Keratinocyte (primary cell): ENCODE measurements around the gene SFXN1. TPM values are rescaled to one million over a fixed set of nuclear protein-coding genes. Genes with fewer than 3 reads are reported as not detected.

Experiments used
- DNase-seq: peaks from one replicate; pipeline ENCODE4 v3.0.0-alpha.2; 2011; ENCODE audit warnings: low read depth, missing footprints, low spot score
- FAIRE-seq: peaks from 2 replicates; lab custom pipeline; 2011; peaks lifted over from hg19 to GRCh38; lab: Jason Lieb, UNC
- H2AFZ ChIP-seq: 2 replicates; pipeline ENCODE4 v1.6.0; 2012; ENCODE audit warnings: low read length, control low read depth, inconsistent platforms; ENCODE audit not compliant: control insufficient read depth
- H3K27ac ChIP-seq: 2 replicates; pipeline ENCODE4 v1.5.1; 2011; ENCODE audit warnings: low read length; ENCODE audit not compliant: control insufficient read depth, insufficient read depth
- H3K27me3 ChIP-seq: 3 replicates; pipeline ENCODE4 v1.6.0; 2011; ENCODE audit warnings: low read length; ENCODE audit not compliant: control insufficient read depth, insufficient read depth; ENCODE audit errors: extremely low read depth
- H3K36me3 ChIP-seq, 2 experiments: 2 replicates in 1 of 2; 3 replicates in 1 of 2; pipeline ENCODE4 v1.5.1; 2011; ENCODE audit warnings: low read length in 2 of 2, mild to moderate bottlenecking in 1 of 2; ENCODE audit not compliant: control insufficient read depth in 2 of 2, insufficient read depth in 2 of 2; ENCODE audit errors: extremely low read depth in 1 of 2
- H3K4me1 ChIP-seq: 3 replicates; pipeline ENCODE4 v1.5.1; 2011; ENCODE audit warnings: low read length; ENCODE audit not compliant: control insufficient read depth, insufficient read depth; ENCODE audit errors: extremely low read depth
- H3K4me2 ChIP-seq: 3 replicates; pipeline ENCODE4 v1.6.0; 2011; ENCODE audit warnings: low read depth, low read length; ENCODE audit not compliant: control insufficient read depth, insufficient read depth; ENCODE audit errors: extremely low read depth
- H3K4me3 ChIP-seq, 3 experiments: fragments of 200-600 bp in 1 of 3; sonication (generic) in 1 of 3; 2 replicates in 2 of 3; 3 replicates in 1 of 3; pipeline ENCODE4 v1.5.1; 2011 to 2016; ENCODE audit warnings: low read length in 3 of 3, mild to moderate bottlenecking in 3 of 3, control low read depth in 2 of 3, inconsistent platforms in 1 of 3, low read depth in 1 of 3, mixed read lengths in 1 of 3, mixed run types in 1 of 3, moderate library complexity in 1 of 3; ENCODE audit not compliant: control insufficient read depth in 2 of 3, insufficient read depth in 2 of 3; ENCODE audit errors: extremely low read depth in 1 of 3
- H3K79me2 ChIP-seq: 2 replicates; pipeline ENCODE4 v1.6.0; 2012; ENCODE audit warnings: low read length; ENCODE audit not compliant: control insufficient read depth, insufficient read depth
- H3K9ac ChIP-seq: 3 replicates; pipeline ENCODE4 v1.6.0; 2011; ENCODE audit warnings: low read length; ENCODE audit not compliant: control insufficient read depth, insufficient read depth; ENCODE audit errors: extremely low read depth
- H3K9me1 ChIP-seq: 3 replicates; pipeline ENCODE4 v1.6.0; 2011; ENCODE audit warnings: low read length; ENCODE audit not compliant: control insufficient read depth, insufficient read depth; ENCODE audit errors: extremely low read depth
- H3K9me3 ChIP-seq: 2 replicates; pipeline ENCODE4 v1.5.1; 2012; ENCODE audit warnings: low read depth, low read length; ENCODE audit not compliant: control insufficient read depth
- H4K20me1 ChIP-seq: 3 replicates; pipeline ENCODE4 v1.6.0; 2011; ENCODE audit warnings: low read length; ENCODE audit not compliant: control insufficient read depth, insufficient read depth; ENCODE audit errors: extremely low read depth
- CTCF ChIP-seq, 3 experiments: IDR thresholded peaks in 1 of 3; conservative IDR thresholded peaks in 1 of 3; optimal IDR thresholded peaks in 1 of 3; 2 replicates in 2 of 3; 3 replicates in 1 of 3; pipeline versions ENCODE3 to v1.5.1; 2011; ENCODE audit warnings: low read length in 3 of 3, mild to moderate bottlenecking in 3 of 3, moderate library complexity in 2 of 3, control low read depth in 1 of 3, inconsistent platforms in 1 of 3; ENCODE audit not compliant: insufficient read depth in 2 of 3; ENCODE audit errors: extremely low read depth in 1 of 3
- EZH2 ChIP-seq: IDR thresholded peaks from one replicate; pipeline ENCODE4 v1.6.1; 2012; ENCODE audit warnings: inconsistent platforms, mild to moderate bottlenecking, low read length, moderate library complexity
- dilution Hi-C: fragments of 300-500 bp; cut with MboI; formaldehyde crosslinking; loops from one replicate; pipeline ENCODE4 v1.7.0; 2020; ENCODE audit warnings: low sequenced_read_pairs; ENCODE audit not compliant: extremely low pct_ligation_motif_present
- polyA plus RNA-seq, 5 experiments: library from polyadenylated mRNA; depleted of rRNA in 3 of 5; stranded (reverse) in 3 of 5; stranded (forward) in 1 of 5; unstranded in 1 of 5; fragments of >200 nt; gene quantifications; 1 replicate in 1 of 5; 2 replicates in 3 of 5; 3 replicates in 1 of 5; pipeline versions ENCODE4 v1.2.1 to v1.2.3, GENCODE V29; 2011 to 2012; ENCODE audit warnings: missing spikeins in 2 of 5, low read depth in 1 of 5, low replicate concordance in 1 of 5

The SFXN1 gene
- polyA plus RNA-seq, 1 donor (not counting 4 experiments of a cell fraction or from before 2014, with no cell fraction given), result 80.8 TPM

DNA sequence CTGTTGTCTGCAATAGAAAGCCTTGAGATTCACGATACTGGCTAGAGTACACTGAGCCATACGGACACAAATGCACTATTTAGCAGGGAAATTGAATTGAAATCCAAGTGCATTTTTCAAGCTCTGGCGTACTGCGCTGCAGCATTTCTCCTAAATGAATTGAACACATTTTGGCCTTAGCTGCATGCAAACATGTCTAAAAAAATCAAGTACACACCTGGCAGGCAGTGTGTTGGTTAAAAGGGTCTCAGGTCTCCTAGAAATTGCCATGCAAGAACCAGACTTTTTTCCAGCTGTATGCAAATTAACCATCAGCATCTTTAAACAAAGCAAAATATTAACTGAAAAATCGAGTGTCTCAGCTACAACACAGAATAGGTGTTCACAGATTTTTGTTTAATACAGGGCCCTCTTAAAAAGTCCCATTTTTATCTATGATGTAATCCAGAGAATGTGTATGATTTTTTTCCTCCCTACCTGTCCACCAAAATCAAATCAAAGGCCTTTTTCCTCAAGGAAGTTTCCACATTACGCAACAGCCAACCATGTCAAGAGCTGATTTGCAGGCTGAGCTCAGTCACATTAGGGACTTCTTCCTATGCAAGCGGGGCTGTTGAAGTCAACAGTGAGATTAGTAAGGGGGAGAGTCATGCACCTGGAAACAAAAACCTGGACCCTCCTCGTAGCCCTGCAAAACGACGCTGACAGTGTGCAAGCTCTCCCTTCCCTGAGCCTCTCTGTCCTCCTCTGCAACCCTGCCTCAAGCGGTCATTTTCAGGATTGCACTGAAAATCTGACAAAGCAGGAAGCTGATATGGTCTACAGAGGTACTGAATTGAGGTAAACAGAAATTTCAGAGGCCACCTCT, 14.1 kb upstream of the SFXN1 start:
- no peaks in the 10 kb centered on the region for H3K36me3 ChIP-seq
- H3K9me1 ChIP-seq, result no peaks in the 10 kb centered on the region
- H3K4me2 ChIP-seq, result no peak overlapping the region
- no peak overlapping the region for H3K27ac ChIP-seq
- H3K9ac ChIP-seq, result no peak overlapping the region
- H4K20me1 ChIP-seq, result no peaks in the 10 kb centered on the region
- no peak overlapping the region for H2AFZ ChIP-seq
- dilution Hi-C loops, result no loop called here
- FAIRE-seq (peak; percentile 68), DNase-seq (no peak)
- H3K27me3 ChIP-seq, result peaks cover 2% of the 10 kb centered on the region
- no peaks in the 10 kb centered on the region for H3K9me3 ChIP-seq
- no peak overlapping the region for H3K4me3 ChIP-seq
- no peaks in the 10 kb centered on the region for H3K79me2 ChIP-seq
- no peak for TF ChIP-seq EZH2
- peak; percentile 63 to 89 (median 84) for TF ChIP-seq CTCF (optimal IDR thresholded peaks at IDR 0.05 in 1 of 3, IDR thresholded peaks at IDR 0.05 in 1 of 3, conservative IDR thresholded peaks at IDR 0.05 in 1 of 3; ENCODE audit: extremely low read depth in 1 of 3, insufficient read depth in 2 of 3, low read length in 3 of 3)
- peaks cover 9% of the 10 kb centered on the region for H3K4me1 ChIP-seq

DNA sequence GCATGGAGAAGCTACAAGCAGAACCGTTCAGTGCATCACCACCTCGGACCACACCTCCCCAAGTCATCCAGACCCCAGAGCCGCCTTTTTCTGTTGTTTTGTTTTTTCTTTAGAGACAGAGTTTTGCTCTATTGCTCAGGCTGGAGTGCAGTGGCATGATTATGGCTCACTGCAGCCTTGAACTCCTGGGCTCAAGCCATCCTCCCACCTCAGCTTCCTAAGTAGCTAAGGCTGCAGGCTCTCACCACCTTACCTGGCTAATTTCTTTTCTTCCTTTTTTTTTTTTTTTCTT, 13.5 kb upstream of the SFXN1 start:
- no peak for TF ChIP-seq CTCF (optimal IDR thresholded peaks at IDR 0.05 in 1 of 3, IDR thresholded peaks at IDR 0.05 in 1 of 3, conservative IDR thresholded peaks at IDR 0.05 in 1 of 3; ENCODE audit: extremely low read depth in 1 of 3, insufficient read depth in 2 of 3, low read length in 3 of 3)
- TF ChIP-seq EZH2, result no peak
- Histone ChIP-seq H3K4me1 (peaks cover 9% of the 10 kb centered on the region), H3K36me3 (no peaks in the 10 kb centered on the region), H4K20me1 (no peaks in the 10 kb centered on the region), H3K27ac (no peak overlapping the region), H3K79me2 (no peaks in the 10 kb centered on the region), H3K4me3 (no peak overlapping the region), H3K27me3 (peaks cover 2% of the 10 kb centered on the region), H3K9me3 (no peaks in the 10 kb centered on the region), H2AFZ (no peak overlapping the region), H3K9ac (no peak overlapping the region), H3K9me1 (no peaks in the 10 kb centered on the region), H3K4me2 (no peak overlapping the region)
- no peak for DNase-seq
- dilution Hi-C loops, result no loop called here
- no peak for FAIRE-seq
